ENCODE results near the gene CLDN19.
A peak's percentile ranks its signal among the peaks of the same experiment; 100 is the strongest.

The CLDN19 gene

DNA sequence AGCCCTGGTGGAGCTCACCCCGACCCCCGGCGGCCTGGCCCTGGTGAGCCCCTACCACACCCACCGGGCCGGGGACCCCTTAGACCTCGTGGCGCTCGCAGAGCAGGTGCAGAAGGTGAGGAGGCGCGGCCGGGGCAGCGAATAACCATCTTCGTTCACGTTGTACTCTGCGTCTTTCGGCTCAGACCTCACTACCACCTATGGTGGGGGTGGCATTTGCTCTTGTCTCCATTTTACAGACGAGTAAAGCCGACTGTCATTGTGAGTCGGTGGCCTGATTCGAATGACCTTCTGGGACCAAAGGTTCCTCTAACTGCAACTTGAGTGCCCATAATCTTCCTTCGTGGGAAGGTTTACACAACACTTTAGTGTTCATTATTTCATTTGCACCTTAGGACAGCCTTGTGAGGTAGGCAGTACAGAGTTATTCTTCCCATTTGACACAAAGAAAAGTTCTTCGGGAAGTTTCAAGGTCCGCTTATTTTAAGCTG lies 27.5 kb upstream of the CLDN19 start:
- H3K9me3 ChIP-seq (ENCODE audit: severe bottlenecking): no peaks in the 10 kb centered on the region
- TF ChIP-seq, protein P1, sequence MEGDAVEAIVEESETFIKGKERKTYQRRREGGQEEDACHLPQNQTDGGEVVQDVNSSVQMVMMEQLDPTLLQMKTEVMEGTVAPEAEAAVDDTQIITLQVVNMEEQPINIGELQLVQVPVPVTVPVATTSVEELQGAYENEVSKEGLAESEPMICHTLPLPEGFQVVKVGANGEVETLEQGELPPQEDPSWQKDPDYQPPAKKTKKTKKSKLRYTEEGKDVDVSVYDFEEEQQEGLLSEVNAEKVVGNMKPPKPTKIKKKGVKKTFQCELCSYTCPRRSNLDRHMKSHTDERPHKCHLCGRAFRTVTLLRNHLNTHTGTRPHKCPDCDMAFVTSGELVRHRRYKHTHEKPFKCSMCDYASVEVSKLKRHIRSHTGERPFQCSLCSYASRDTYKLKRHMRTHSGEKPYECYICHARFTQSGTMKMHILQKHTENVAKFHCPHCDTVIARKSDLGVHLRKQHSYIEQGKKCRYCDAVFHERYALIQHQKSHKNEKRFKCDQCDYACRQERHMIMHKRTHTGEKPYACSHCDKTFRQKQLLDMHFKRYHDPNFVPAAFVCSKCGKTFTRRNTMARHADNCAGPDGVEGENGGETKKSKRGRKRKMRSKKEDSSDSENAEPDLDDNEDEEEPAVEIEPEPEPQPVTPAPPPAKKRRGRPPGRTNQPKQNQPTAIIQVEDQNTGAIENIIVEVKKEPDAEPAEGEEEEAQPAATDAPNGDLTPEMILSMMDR (IDR thresholded peaks at IDR 0.05; ENCODE audit: poor library complexity, severe bottlenecking): no peak
- peaks cover 7% of the 10 kb centered on the region for H3K36me3 ChIP-seq (ENCODE audit: low read depth)
- no peak overlapping the region for H3K27ac ChIP-seq (ENCODE audit: poor library complexity, severe bottlenecking)
- H3K27me3 ChIP-seq (ENCODE audit: insufficient read depth, poor library complexity, severe bottlenecking): no peaks in the 10 kb centered on the region
- peak; percentile 15 for ATAC-seq (ENCODE audit: low read depth)
- H3K4me3 ChIP-seq (ENCODE audit: severe bottlenecking): peak overlapping the region; percentile 83
- H3K4me1 ChIP-seq (ENCODE audit: insufficient read depth, poor library complexity, severe bottlenecking): peaks cover 4% of the 10 kb centered on the region
- DNase-seq (ENCODE audit: low spot score): no peak

DNA sequence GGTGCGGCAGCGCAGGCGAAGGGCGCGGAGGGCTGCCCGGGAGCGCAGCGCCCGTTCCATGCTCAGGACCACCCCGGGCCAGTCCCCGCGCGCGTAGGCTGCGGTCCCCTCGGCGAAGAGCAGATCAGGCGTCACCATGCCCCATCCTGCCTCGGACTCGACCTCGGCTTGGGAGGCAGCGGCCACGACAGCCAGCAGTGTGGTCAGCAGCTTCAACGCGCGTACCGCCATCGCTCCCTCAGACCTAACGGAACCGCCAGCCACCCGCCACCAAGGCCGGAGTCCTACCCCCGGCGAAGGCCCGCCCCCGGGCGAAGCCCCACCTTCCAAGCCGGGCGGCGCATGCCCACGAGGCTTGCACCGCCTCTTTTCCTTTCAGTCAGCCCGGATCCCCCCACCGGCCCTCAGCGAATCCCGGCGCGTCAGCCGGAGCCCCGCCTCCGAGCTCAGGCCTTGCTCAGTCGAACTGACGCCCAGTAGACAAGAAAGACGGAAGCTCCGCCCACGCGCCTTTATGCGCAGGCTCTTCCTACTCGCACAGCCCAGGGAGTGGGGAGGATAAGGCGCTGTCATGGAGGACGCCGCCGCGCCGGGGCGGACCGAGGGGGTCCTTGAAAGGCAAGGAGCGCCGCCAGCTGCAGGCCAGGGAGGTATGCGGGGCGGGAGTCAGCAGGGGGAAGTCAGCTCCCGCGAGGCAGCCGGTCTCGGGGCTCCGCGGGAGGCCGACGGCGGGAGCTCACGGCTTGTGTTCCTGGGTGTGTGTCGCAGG lies 26.9 kb upstream of the CLDN19 start, which contains the start of the genes C1orf50 and P3H1:
TSS of gene C1orf50 (plus strand) at position 509 of the 769 bp plus-strand sequence. CDS start at position 572, 63 bp downstream.
TSS of gene P3H1 (minus strand) at position 288 of the 769 bp plus-strand sequence. CDS start at position 231, 57 bp downstream.
- Histone ChIP-seq H3K9me3 (ENCODE audit: severe bottlenecking) (no peaks in the 10 kb centered on the region), H3K27me3 (ENCODE audit: insufficient read depth, poor library complexity, severe bottlenecking) (no peaks in the 10 kb centered on the region), H3K4me3 (ENCODE audit: severe bottlenecking) (peak within 1 kb of the TSS; percentile 83), H3K4me1 (ENCODE audit: insufficient read depth, poor library complexity, severe bottlenecking) (peaks cover 4% of the 10 kb centered on the region), H3K27ac (ENCODE audit: poor library complexity, severe bottlenecking) (peak within 1 kb of the TSS; percentile 37), H3K36me3 (ENCODE audit: low read depth) (peaks cover 7% of the 10 kb centered on the region)
- ATAC-seq (ENCODE audit: low read depth) (peak; percentile 92), DNase-seq (ENCODE audit: low spot score) (peak; percentile 99)
- TF ChIP-seq, protein P1 (IDR thresholded peaks at IDR 0.05; ENCODE audit: poor library complexity, severe bottlenecking): no peak

DNA sequence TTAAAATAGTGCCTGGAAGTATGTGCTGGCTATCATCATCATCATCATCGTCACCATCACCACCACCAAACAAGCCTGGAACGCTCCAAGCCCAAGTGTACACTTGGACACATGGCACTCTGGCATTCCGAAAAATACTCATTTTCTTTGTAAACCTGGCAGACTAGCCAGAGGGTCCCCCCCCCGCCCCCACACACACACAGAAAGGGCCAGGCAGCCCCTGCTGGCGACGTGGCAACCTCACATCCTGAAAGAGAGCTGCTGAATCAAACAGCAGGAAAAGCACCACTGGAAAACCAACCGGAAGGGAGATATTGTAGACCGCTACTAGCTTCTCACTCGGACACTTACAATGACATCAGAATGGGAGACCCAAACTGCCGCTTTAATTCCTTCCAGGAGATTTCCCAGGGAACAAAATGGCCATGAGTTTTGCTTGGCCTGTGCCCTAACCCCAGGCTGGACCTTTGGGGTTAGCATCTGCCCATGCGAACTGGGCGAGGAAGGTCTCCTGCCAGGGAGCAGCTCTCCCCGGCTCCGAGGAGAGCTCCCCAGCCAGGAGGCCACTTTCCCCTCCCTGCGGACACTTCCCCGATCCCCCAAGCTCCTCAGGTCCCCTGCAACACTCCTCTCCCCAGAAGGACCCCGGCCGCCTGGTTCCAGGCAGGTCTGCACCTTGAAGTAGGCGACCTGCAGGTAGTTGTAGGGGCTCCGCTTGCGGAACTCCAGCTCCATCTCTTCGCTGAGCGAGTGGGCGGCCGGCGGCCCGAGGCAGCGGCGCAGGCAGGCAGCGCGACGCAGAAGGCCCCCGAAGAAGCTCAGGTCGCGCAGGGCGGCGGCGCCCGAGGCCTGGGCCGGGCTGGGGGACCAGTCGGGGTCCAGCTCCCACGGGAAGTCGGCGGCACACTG lies 26.1 kb upstream of the CLDN19 start:
- Histone ChIP-seq H3K4me3 (ENCODE audit: severe bottlenecking) (peak overlapping the region; percentile 83), H3K4me1 (ENCODE audit: insufficient read depth, poor library complexity, severe bottlenecking) (peaks cover 4% of the 10 kb centered on the region), H3K9me3 (ENCODE audit: severe bottlenecking) (no peaks in the 10 kb centered on the region), H3K36me3 (ENCODE audit: low read depth) (peaks cover 8% of the 10 kb centered on the region), H3K27ac (ENCODE audit: poor library complexity, severe bottlenecking) (peak overlapping the region; percentile 37), H3K27me3 (ENCODE audit: insufficient read depth, poor library complexity, severe bottlenecking) (no peaks in the 10 kb centered on the region)
- TF ChIP-seq, protein P1 (IDR thresholded peaks at IDR 0.05; ENCODE audit: poor library complexity, severe bottlenecking): peak; percentile 66
- peak; percentile 39 for ATAC-seq (ENCODE audit: low read depth)
- no peak for DNase-seq (ENCODE audit: low spot score)

DNA sequence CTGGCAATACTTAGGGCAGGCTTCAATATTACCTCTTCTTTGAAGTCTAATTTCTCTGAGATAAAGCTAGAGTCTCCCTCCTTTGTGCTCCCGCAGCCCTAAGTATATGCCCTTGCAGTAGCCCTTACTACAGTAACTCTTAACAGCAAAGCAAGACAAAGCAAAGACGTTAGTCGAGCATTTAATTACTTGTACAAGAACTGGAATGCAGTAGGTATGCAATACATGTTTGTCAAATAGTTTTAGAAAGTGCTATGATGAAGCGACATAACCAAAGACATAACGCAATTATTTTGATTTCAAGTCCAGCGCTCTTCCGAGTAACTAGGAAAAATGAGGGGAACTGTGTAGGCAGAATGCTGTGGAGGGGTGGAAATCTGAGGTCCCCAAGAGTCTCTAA lies 25.2 kb upstream of the CLDN19 start:
- DNase-seq (ENCODE audit: low spot score): no peak
- Histone ChIP-seq H3K4me3 (ENCODE audit: severe bottlenecking) (peak overlapping the region; percentile 83), H3K4me1 (ENCODE audit: insufficient read depth, poor library complexity, severe bottlenecking) (peaks cover 4% of the 10 kb centered on the region), H3K27ac (ENCODE audit: poor library complexity, severe bottlenecking) (no peak overlapping the region), H3K9me3 (ENCODE audit: severe bottlenecking) (no peaks in the 10 kb centered on the region), H3K36me3 (ENCODE audit: low read depth) (peaks cover 9% of the 10 kb centered on the region), H3K27me3 (ENCODE audit: insufficient read depth, poor library complexity, severe bottlenecking) (no peaks in the 10 kb centered on the region)
- TF ChIP-seq, protein P1 (IDR thresholded peaks at IDR 0.05; ENCODE audit: poor library complexity, severe bottlenecking): no peak
- no peak for ATAC-seq (ENCODE audit: low read depth)
